Mesenchymal stem cell (in vitro differentiated cells and primary cell): Measurements from ENCODE around the gene USP20.

Experiments
- DNase-seq: peaks from one replicate; pipeline ENCODE4 v3.0.0-alpha.2; 2013
- H2AFZ ChIP-seq: one replicate; pipeline ENCODE4 v1.6.1; 2013; ENCODE audit warnings: low read depth, mild to moderate bottlenecking, control low read depth, inconsistent platforms, low read length, moderate library complexity
- H2AK5ac ChIP-seq: 2 replicates; pipeline ENCODE4 v1.6.1; 2013; ENCODE audit warnings: low read length, moderate library complexity, mild to moderate bottlenecking, inconsistent platforms; ENCODE audit not compliant: severe bottlenecking
- H2BK120ac ChIP-seq: one replicate; pipeline ENCODE4 v1.6.1; 2013; ENCODE audit warnings: low read depth, mild to moderate bottlenecking, inconsistent platforms, low read length, moderate library complexity
- H2BK12ac ChIP-seq, 2 experiments: one replicate each; pipeline ENCODE4 v1.6.1; 2013; ENCODE audit warnings: inconsistent platforms in 2 of 2, low read length in 2 of 2, mild to moderate bottlenecking in 2 of 2, moderate library complexity in 2 of 2, control low read depth in 1 of 2
- H2BK15ac ChIP-seq: one replicate; pipeline ENCODE4 v1.6.1; 2013; ENCODE audit warnings: mild to moderate bottlenecking, low read depth, inconsistent platforms; ENCODE audit not compliant: poor library complexity, severe bottlenecking
- H2BK5ac ChIP-seq: 2 replicates; pipeline ENCODE4 v1.6.1; 2013; ENCODE audit warnings: low read depth, mild to moderate bottlenecking, low read length, control low read depth, inconsistent platforms; ENCODE audit not compliant: poor library complexity, severe bottlenecking
- H3K14ac ChIP-seq, 2 experiments: one replicate each; pipeline ENCODE4 v1.6.1; 2013; ENCODE audit warnings: inconsistent platforms in 2 of 2, low read length in 2 of 2, control low read depth in 1 of 2, mild to moderate bottlenecking in 1 of 2, moderate library complexity in 1 of 2
- H3K18ac ChIP-seq, 2 experiments: one replicate each; pipeline ENCODE4 v1.6.1; 2013; ENCODE audit warnings: inconsistent platforms in 2 of 2, low read length in 2 of 2, control low read depth in 1 of 2, low read depth in 1 of 2, mild to moderate bottlenecking in 1 of 2
- H3K23ac ChIP-seq, 2 experiments: one replicate each; pipeline ENCODE4 v1.6.1; 2013; ENCODE audit warnings: inconsistent platforms in 2 of 2, low read length in 2 of 2, mild to moderate bottlenecking in 2 of 2, moderate library complexity in 2 of 2, control low read depth in 1 of 2
- H3K27ac ChIP-seq: 2 replicates; pipeline ENCODE4 v1.5.1; 2013; ENCODE audit warnings: mild to moderate bottlenecking, moderate library complexity, low read length, control low read depth, inconsistent platforms; ENCODE audit not compliant: poor library complexity, severe bottlenecking
- H3K27me3 ChIP-seq, 2 experiments: 2 replicates each; pipeline versions ENCODE4 v1.6.1 to v1.7.0; 2013; ENCODE audit warnings: low read length in 2 of 2, mild to moderate bottlenecking in 2 of 2, moderate library complexity in 2 of 2, control low read depth in 1 of 2, inconsistent platforms in 1 of 2; ENCODE audit not compliant: control insufficient read depth in 1 of 2, insufficient read depth in 1 of 2
- H3K36me3 ChIP-seq, 2 experiments: 2 replicates each; pipeline versions ENCODE4 v1.6.1 to v1.7.0; 2013; ENCODE audit warnings: low read length in 2 of 2, control low read depth in 1 of 2, inconsistent platforms in 1 of 2, low read depth in 1 of 2, mild to moderate bottlenecking in 1 of 2; ENCODE audit not compliant: insufficient read depth in 2 of 2, control insufficient read depth in 1 of 2
- H3K4ac ChIP-seq, 2 experiments: one replicate each; pipeline ENCODE4 v1.6.1; 2013; ENCODE audit warnings: inconsistent platforms in 2 of 2, low read length in 2 of 2, mild to moderate bottlenecking in 2 of 2, moderate library complexity in 2 of 2, control low read depth in 1 of 2, low read depth in 1 of 2
- H3K4me1 ChIP-seq: 2 replicates; pipeline ENCODE4 v1.6.1; 2013; ENCODE audit warnings: low read depth, low read length, control low read depth; ENCODE audit not compliant: control insufficient read depth, insufficient read depth
- H3K4me2 ChIP-seq: 2 replicates; pipeline ENCODE4 v1.6.1; 2013; ENCODE audit warnings: low read length, mild to moderate bottlenecking, inconsistent platforms; ENCODE audit not compliant: poor library complexity, severe bottlenecking
- H3K4me3 ChIP-seq, 2 experiments: 2 replicates each; pipeline versions ENCODE4 v1.5.1 to v1.7.0; 2013; ENCODE audit warnings: low read length in 2 of 2, mild to moderate bottlenecking in 2 of 2, control low read depth in 1 of 2, low read depth in 1 of 2; ENCODE audit not compliant: insufficient read depth in 1 of 2
- H3K79me1 ChIP-seq: replicated peaks from 2 replicates; pipeline ENCODE4 v1.6.1; 2013; ENCODE audit warnings: mild to moderate bottlenecking, control low read depth, low read length, inconsistent platforms; ENCODE audit not compliant: poor library complexity, severe bottlenecking
- H3K9ac ChIP-seq: 2 replicates; pipeline ENCODE4 v1.7.0; 2013; ENCODE audit warnings: mild to moderate bottlenecking, low read length, moderate library complexity
- H3K9me3 ChIP-seq: 2 replicates; pipeline ENCODE4 v1.7.0; 2013; ENCODE audit warnings: mild to moderate bottlenecking, low read length; ENCODE audit not compliant: control insufficient read depth
- H4K8ac ChIP-seq: one replicate; pipeline ENCODE4 v1.6.1; 2013; ENCODE audit warnings: inconsistent platforms, mild to moderate bottlenecking, low read length, moderate library complexity
- H4K91ac ChIP-seq: one replicate; pipeline ENCODE4 v1.6.1; 2013; ENCODE audit warnings: mild to moderate bottlenecking, low read length, inconsistent platforms
- WGBS: methylation state at CpG from one replicate; pipeline ENCODE4 v1.1.7; 2013; ENCODE audit warnings: mixed read lengths; 5-methylcytosine and 5-hydroxymethylcytosine counted together

USP20 gene

DNA sequence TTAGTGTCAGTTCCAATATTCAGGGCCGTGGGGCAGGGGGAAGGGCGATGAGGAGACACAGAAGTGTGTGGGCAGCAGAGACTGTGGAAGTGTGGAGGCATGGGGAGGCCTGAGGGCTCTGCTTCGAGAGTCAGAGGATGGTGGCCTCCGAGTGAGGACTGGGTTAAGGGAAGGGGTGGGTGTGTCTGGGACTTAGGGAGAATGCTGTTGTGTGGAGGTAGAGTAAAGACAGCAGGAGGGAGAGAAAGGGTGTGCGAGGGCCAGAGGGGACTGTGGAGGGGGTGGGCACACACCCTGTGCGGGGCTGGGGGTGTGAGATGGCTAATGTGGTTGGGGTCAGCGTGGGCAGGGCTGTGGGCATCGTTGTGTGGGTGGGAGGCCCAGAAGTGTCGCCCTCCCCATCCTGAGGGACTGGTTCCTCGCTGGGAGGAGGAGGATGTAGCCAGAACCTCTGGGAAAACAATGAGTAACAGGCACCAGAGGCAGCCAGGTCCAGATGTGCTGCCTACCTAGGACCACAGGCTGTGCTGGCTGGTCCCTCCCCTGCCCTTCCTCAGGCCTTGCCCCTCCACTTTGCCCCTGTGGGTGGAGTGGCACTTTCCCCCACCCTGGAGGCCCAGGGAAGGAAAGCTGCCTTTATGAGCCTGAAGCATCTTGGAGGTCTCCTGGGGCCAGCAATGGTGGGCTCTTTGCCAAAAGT is 4.2 kb downstream of the USP20 start:
- H4K91ac ChIP-seq = peak overlapping the region; percentile 93
- H2BK15ac ChIP-seq = peak overlapping the region; percentile 73
- peak overlapping the region; percentile 39 for H3K9ac ChIP-seq
- no peak overlapping the region for H3K4me2 ChIP-seq
- H3K27ac ChIP-seq = no peak overlapping the region
- H3K14ac ChIP-seq = no peak overlapping the region
- 82% methylated on average over 9 of the region's 10 CpGs for WGBS
- no peak overlapping the region for H3K23ac ChIP-seq
- peaks cover 4 to 14% of the 10 kb centered on the region in 2 experiments for H3K36me3 ChIP-seq
- peaks cover 22% of the 10 kb centered on the region for H3K4me1 ChIP-seq
- peaks cover 37% of the 10 kb centered on the region for H3K79me1 ChIP-seq
- no peaks in the 10 kb centered on the region for H3K27me3 ChIP-seq
- H3K4ac ChIP-seq = peak overlapping the region in 1 of 2 experiments; percentile 47
- peak overlapping the region; percentile 6 for H2BK120ac ChIP-seq
- no peak for DNase-seq
- peak overlapping the region; percentile 42 to 44 for H3K18ac ChIP-seq
- H2AFZ ChIP-seq = no peak overlapping the region
- H2BK12ac ChIP-seq = peak overlapping the region; percentile 40 to 95
- no peak overlapping the region for H3K4me3 ChIP-seq
- no peak overlapping the region for H2BK5ac ChIP-seq
- no peak overlapping the region for H2AK5ac ChIP-seq
- no peaks in the 10 kb centered on the region for H3K9me3 ChIP-seq
- peak overlapping the region; percentile 64 for H4K8ac ChIP-seq

DNA sequence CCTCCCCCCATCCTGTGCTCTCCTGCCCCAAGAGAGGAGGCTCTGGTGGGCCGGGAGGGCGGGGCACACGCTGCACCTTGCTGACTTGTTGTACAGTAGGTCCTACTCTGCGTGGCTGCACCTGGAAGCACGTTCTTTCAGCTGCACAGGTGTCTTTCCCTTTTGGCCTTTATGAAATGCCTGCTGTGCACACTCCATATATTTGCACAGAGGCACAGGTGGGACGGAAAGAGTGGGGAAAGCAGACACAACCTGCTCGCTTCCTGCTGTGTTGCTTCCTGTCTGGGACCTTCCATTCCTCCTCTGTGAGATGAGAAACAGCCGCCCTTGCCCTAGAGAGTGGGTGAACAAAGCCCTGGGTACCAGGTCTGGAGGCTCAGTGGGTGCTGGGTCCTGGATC is 4.8 kb downstream of the USP20 start:
- no peak overlapping the region for H3K4ac ChIP-seq
- peaks cover 34% of the 10 kb centered on the region for H3K79me1 ChIP-seq
- H4K8ac ChIP-seq = no peak overlapping the region
- peak overlapping the region; percentile 6 for H2BK15ac ChIP-seq
- H3K18ac ChIP-seq = no peak overlapping the region
- no peak overlapping the region for H2AFZ ChIP-seq
- no peak overlapping the region for H3K27ac ChIP-seq
- H2BK120ac ChIP-seq = no peak overlapping the region
- no peaks in the 10 kb centered on the region for H3K9me3 ChIP-seq
- H4K91ac ChIP-seq = no peak overlapping the region
- no peak overlapping the region for H3K14ac ChIP-seq
- H3K9ac ChIP-seq = no peak overlapping the region
- WGBS = 94% methylated on average over 8 of the region's 8 CpGs
- no peak for DNase-seq
- no peak overlapping the region for H2AK5ac ChIP-seq
- H3K4me2 ChIP-seq = no peak overlapping the region
- H2BK5ac ChIP-seq = no peak overlapping the region
- no peak overlapping the region for H3K23ac ChIP-seq
- H3K4me3 ChIP-seq = no peak overlapping the region
- H3K36me3 ChIP-seq = peaks cover 4 to 14% of the 10 kb centered on the region in 2 experiments
- no peaks in the 10 kb centered on the region for H3K27me3 ChIP-seq
- no peak overlapping the region for H2BK12ac ChIP-seq
- peaks cover 22% of the 10 kb centered on the region for H3K4me1 ChIP-seq

DNA sequence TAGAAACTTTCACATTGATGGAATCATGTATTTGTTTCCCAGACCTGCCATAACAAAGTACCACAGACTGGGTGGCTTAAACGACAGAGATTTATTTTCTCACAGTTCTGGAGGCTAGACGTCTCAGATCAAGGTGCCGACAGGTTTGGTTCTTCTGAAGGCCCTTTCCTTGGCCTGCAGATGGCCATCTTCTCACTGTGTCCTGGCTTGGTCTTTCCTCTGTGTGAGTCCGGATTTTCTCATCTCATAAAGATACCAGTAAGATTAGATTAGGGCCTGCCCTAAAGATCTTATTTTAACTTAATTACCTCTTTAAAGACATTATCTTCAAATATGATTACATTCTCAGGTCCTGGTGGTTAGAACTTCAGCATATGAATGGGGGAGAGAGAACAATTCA is 5.8 kb downstream of the USP20 start:
- Histone ChIP-seq H3K27ac (no peak overlapping the region), H3K4ac (no peak overlapping the region), H3K14ac (no peak overlapping the region), H4K8ac (no peak overlapping the region), H3K27me3 (no peaks in the 10 kb centered on the region), H2BK12ac (no peak overlapping the region), H3K4me1 (peaks cover 22% of the 10 kb centered on the region), H2AK5ac (no peak overlapping the region), H2AFZ (no peak overlapping the region), H3K18ac (no peak overlapping the region), H3K36me3 (peaks cover 4 to 14% of the 10 kb centered on the region in 2 experiments), H3K79me1 (peaks cover 29% of the 10 kb centered on the region), H4K91ac (no peak overlapping the region), H3K9ac (no peak overlapping the region), H2BK5ac (no peak overlapping the region), H2BK15ac (no peak overlapping the region), H3K9me3 (no peaks in the 10 kb centered on the region), H3K23ac (no peak overlapping the region), H3K4me3 (no peak overlapping the region), H2BK120ac (no peak overlapping the region), H3K4me2 (no peak overlapping the region)
- WGBS = 88% methylated on average over 3 of the region's 4 CpGs
- no peak for DNase-seq

DNA sequence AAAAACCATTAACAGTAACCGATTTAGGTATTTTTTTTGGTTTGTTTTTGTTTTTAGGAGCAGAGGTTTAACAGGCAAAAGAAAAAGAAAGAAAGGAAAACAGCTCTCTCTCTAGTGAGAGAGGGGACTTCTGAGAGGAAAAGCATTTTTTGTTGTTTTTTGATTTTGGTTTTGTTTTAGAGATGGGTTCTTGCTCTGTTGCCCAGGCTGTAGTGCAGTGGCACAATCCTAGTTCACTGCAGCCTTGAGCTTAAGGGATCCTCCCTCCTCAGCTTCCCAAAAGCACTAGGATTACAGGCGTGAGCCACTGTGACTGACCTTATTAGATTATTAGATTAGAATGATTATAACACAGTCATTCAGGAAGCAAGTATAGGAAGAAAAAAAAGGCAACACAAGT is 10.1 kb downstream of the USP20 start:
- no peak overlapping the region for H4K91ac ChIP-seq
- no peak overlapping the region for H3K23ac ChIP-seq
- no peak overlapping the region for H2BK12ac ChIP-seq
- H3K4me2 ChIP-seq = no peak overlapping the region
- no peak overlapping the region for H2AK5ac ChIP-seq
- no peak overlapping the region for H3K14ac ChIP-seq
- no peaks in the 10 kb centered on the region for H3K9me3 ChIP-seq
- no peak overlapping the region for H3K18ac ChIP-seq
- H4K8ac ChIP-seq = no peak overlapping the region
- H2BK15ac ChIP-seq = no peak overlapping the region
- WGBS = 100% methylated on average over 1 of the region's 2 CpGs
- H3K27ac ChIP-seq = no peak overlapping the region
- no peak overlapping the region for H3K4me3 ChIP-seq
- peaks cover 8 to 16% of the 10 kb centered on the region in 2 experiments for H3K36me3 ChIP-seq
- no peak for DNase-seq
- H2BK5ac ChIP-seq = no peak overlapping the region
- H2AFZ ChIP-seq = no peak overlapping the region
- H2BK120ac ChIP-seq = no peak overlapping the region
- H3K4ac ChIP-seq = no peak overlapping the region
- no peak overlapping the region for H3K9ac ChIP-seq
- peaks cover 8% of the 10 kb centered on the region for H3K79me1 ChIP-seq
- H3K27me3 ChIP-seq = no peaks in the 10 kb centered on the region
- peaks cover 2% of the 10 kb centered on the region for H3K4me1 ChIP-seq
